Psoas muscle (tissue), 8 donors: ENCODE measurements around the gene PITPNM2. TPM values are rescaled to one million over a fixed set of nuclear protein-coding genes. Genes with fewer than 3 reads are reported as not detected.

Experiments used
- ATAC-seq, 4 donors: fragments of 200-7000 bp; cut with Tn5 transposase; one replicate each; pipeline ENCODE4 v1.9.1; 2020; ENCODE audit warnings: moderate library complexity in 3 of 4, mild to moderate bottlenecking in 2 of 4
- DNase-seq, 2 donors: peaks; one replicate each; pipeline ENCODE4 v3.0.0-alpha.2; 2020
- H3K27ac ChIP-seq: fragments of 200-600 bp; one replicate; pipeline ENCODE4 v1.8.0; 2022
- H3K27me3 ChIP-seq, 3 donors: fragments of 200-600 bp in 1 of 3; one replicate each; pipeline versions ENCODE4 v1.6.1 to v1.8.0; 2013 to 2022; ENCODE audit warnings: low read length in 2 of 3, mild to moderate bottlenecking in 2 of 3, moderate library complexity in 1 of 3; ENCODE audit not compliant: insufficient read depth in 3 of 3
- H3K36me3 ChIP-seq, 2 donors: fragments of 200-600 bp in 1 of 2; one replicate each; pipeline versions ENCODE4 v1.6.1 to v1.8.0; 2013 to 2022; ENCODE audit warnings: low read depth in 1 of 2, mild to moderate bottlenecking in 1 of 2, moderate library complexity in 1 of 2; ENCODE audit not compliant: insufficient read depth in 1 of 2
- H3K4me1 ChIP-seq: fragments of 200-600 bp; one replicate; pipeline ENCODE4 v1.8.0; 2022
- H3K4me3 ChIP-seq: fragments of 200-600 bp; one replicate; pipeline ENCODE4 v1.8.0; 2022; ENCODE audit warnings: mild to moderate bottlenecking
- H3K9me3 ChIP-seq: fragments of 200-600 bp; one replicate; pipeline ENCODE4 v1.8.0; 2022
- CTCF ChIP-seq: fragments of 200-600 bp; IDR thresholded peaks from one replicate; pipeline ENCODE4 v1.8.0; 2022; ENCODE audit warnings: antibody characterized with exemption
- WGBS, 3 donors: extraction: QIAGEN DNeasy Blood & Tissue Kit; methylation state at CpG; one replicate each; pipeline versions ENCODE4 v1.1.6 to v1.1.7; 2013; 5-methylcytosine and 5-hydroxymethylcytosine counted together
- intact Hi-C, 2 donors: fragments of 100-400 bp; cut with DNase I; formaldehyde crosslinking; loops; one replicate each; pipeline versions ENCODE4 v1.11.0 to v1.14.2; 2022
- polyA plus RNA-seq, 3 donors: library from polyadenylated mRNA; stranded (reverse); fragments of 200-250 nt; gene quantifications; one replicate each; pipeline ENCODE4 v1.2.3, GENCODE V29; 2013
- total RNA-seq, 4 donors: library from RNA; stranded (reverse); fragmentation: NEBNext Ultra II Directional in 2 of 4; extraction: Animal tissue kit (Norgen Biotek cat#: 25700) in 2 of 4; gene quantifications; one replicate each; pipeline versions ENCODE4 v1.2.1 to v1.2.4, GENCODE V29; 2021 to 2023
- donor health status: healthy with polysubstance abuse.
- donor health status: DM: no; HTN: no; CAD: no; lungs with moderate emphysema.
- donor health status: Bipolar disorder and iron deficiency.
- donor health status: healthy.
- donor health status: DM: yes; HTN: yes; CAD: no.
- donor health status: DM: no; HTN: no; CAD: no.
- donor health status: DM: no; HTN: no; CAD: no.
- donor health status: DM: yes; HTN: yes; CAD: no.

The PITPNM2 gene
- total and polyA plus RNA-seq, 7 donors, result 2.2 to 7.4 (median 4.6) TPM

- Histone ChIP-seq H3K36me3 (peaks cover 0 to 80% of the 10 kb centered on the region in 2 donors), H3K27me3 (no peaks in the 10 kb centered on the region), H3K4me1 (no peaks in the 10 kb centered on the region), H3K9me3 (no peaks in the 10 kb centered on the region), H3K4me3 (no peak overlapping the region), H3K27ac (no peak overlapping the region)
- no peak for TF ChIP-seq CTCF
- no peak for DNase-seq
- 85 to 95% (median 88%) methylated on average over 3 of the region's 3 CpGs for WGBS, 3 donors
- no peak for ATAC-seq
- intact Hi-C loops, result no loop called here
Measured at GRCh38 chr12:123164222-123164621, 13.3 kb upstream of the PITPNM2 start.

- no peak for TF ChIP-seq CTCF
- Histone ChIP-seq H3K4me3 (no peak overlapping the region), H3K27ac (no peak overlapping the region), H3K9me3 (no peaks in the 10 kb centered on the region), H3K4me1 (no peaks in the 10 kb centered on the region), H3K27me3 (no peaks in the 10 kb centered on the region), H3K36me3 (peaks cover 0 to 87% of the 10 kb centered on the region in 2 donors)
- ATAC-seq (no peak), DNase-seq (no peak)
- 85 to 92% (median 90%) methylated on average over 3 of the region's 3 CpGs for WGBS, 3 donors
- intact Hi-C loops, result no loop called here
Measured at GRCh38 chr12:123163227-123163626, 12.3 kb upstream of the PITPNM2 start.

GRCh38 chr12:123160801-123161487, 10.1 kb upstream of the PITPNM2 start:
- ATAC-seq (no peak), DNase-seq (no peak)
- H3K4me1 ChIP-seq, result no peaks in the 10 kb centered on the region
- no peaks in the 10 kb centered on the region for H3K27me3 ChIP-seq
- no peak for TF ChIP-seq CTCF
- intact Hi-C loops, result no loop called here
- H3K36me3 ChIP-seq, result peaks cover 0 to 89% of the 10 kb centered on the region in 2 donors
- 70 to 79% (median 71%) methylated on average over 11 of the region's 11 CpGs for whole genome bisulfite sequencing, 3 donors
- H3K27ac ChIP-seq, result no peak overlapping the region
- no peak overlapping the region for H3K4me3 ChIP-seq
- H3K9me3 ChIP-seq, result no peaks in the 10 kb centered on the region

- no peak for TF ChIP-seq CTCF
- DNase-seq, result no peak
- no peak overlapping the region for H3K27ac ChIP-seq
- H3K4me3 ChIP-seq, result no peak overlapping the region
- intact Hi-C loops, result loop anchor here in 1 of 2 donors (5.0 kb wide), 1 partner anchor 172 kb away; the partner anchor contains the start of gene ARL6IP4
- H3K36me3 ChIP-seq, result peaks cover 0 to 26% of the 10 kb centered on the region in 2 donors
- no peaks in the 10 kb centered on the region for H3K27me3 ChIP-seq
- peaks cover 7% of the 10 kb centered on the region for H3K4me1 ChIP-seq
- WGBS, 3 donors, result 54 to 59% (median 56%) methylated on average over 2 of the region's 2 CpGs
- no peaks in the 10 kb centered on the region for H3K9me3 ChIP-seq
- ATAC-seq, result no peak
Measured at GRCh38 chr12:123153906-123154305, 3.0 kb upstream of the PITPNM2 start.
